Upper lobe of left lung (tissue), 4 donors: ENCODE results near the gene MSL2.
"Not testable (repeated sequence)": the region's sequence is repeated elsewhere in the genome, so short reads cannot be mapped to it uniquely, and the experiment has no call there.

Source experiments
- CTCF ChIP-seq, 6 experiments: fragments of 450-650 bp in 4 of 6; fragments of 200-600 bp in 2 of 6; sonication (generic) in 2 of 6; IDR thresholded peaks; one replicate each; pipeline ENCODE4 v1.5.1; 2016 to 2019; ENCODE audit warnings: antibody characterized with exemption in 6 of 6
- EP300 ChIP-seq, 4 donors: sonication (generic); formaldehyde crosslinking; IDR thresholded peaks; one replicate each; pipeline ENCODE4 v1.5.1; 2017; ENCODE audit warnings: antibody characterized with exemption in 4 of 4, control low read depth in 2 of 4
- POLR2A ChIP-seq, 4 donors: fragments of 450-650 bp; IDR thresholded peaks; one replicate each; pipeline ENCODE4 v1.5.1; 2016 to 2017; ENCODE audit warnings: antibody characterized with exemption in 4 of 4, mild to moderate bottlenecking in 2 of 4
- POLR2AphosphoS5 ChIP-seq, 2 donors: sonication (generic); formaldehyde crosslinking; IDR thresholded peaks; one replicate each; pipeline ENCODE4 v1.5.1; 2017; ENCODE audit warnings: antibody characterized with exemption in 2 of 2

- TF ChIP-seq EP300, CTCF, POLR2AphosphoS5, POLR2A (IDR thresholded peaks at IDR 0.05): not testable (repeated sequence)
These were observed 76.4 kb downstream of the MSL2 start for GRCh38 chr3:136119783-136120182.
